ENCODE data around the gene CELF4.

CELF4 gene

GRCh38 chr18:37481491-37481890 is 84.1 kb downstream of the CELF4 start:
- no peak for DNase-seq (ENCODE audit: low read depth)
- H3K4me3 ChIP-seq (ENCODE audit: low read depth, low read length) = no peak overlapping the region
- no peak for TF ChIP-seq CTCF (IDR thresholded peaks at IDR 0.05; ENCODE audit: low read depth, low read length, missing control alignments)

- no peak for DNase-seq (ENCODE audit: low read depth)
- TF ChIP-seq CTCF (IDR thresholded peaks at IDR 0.05; ENCODE audit: low read depth, low read length, missing control alignments) = no peak
- no peak overlapping the region for H3K4me3 ChIP-seq (ENCODE audit: low read depth, low read length)
Observed at GRCh38 chr18:37481072-37481471, 84.5 kb downstream of the CELF4 start.

- no peak for TF ChIP-seq CTCF (IDR thresholded peaks at IDR 0.05; ENCODE audit: low read depth, low read length, missing control alignments)
- DNase-seq (ENCODE audit: low read depth) = no peak
- H3K4me3 ChIP-seq (ENCODE audit: low read depth, low read length) = no peak overlapping the region
Observed at GRCh38 chr18:37476611-37477295, 88.8 kb downstream of the CELF4 start.

- no peak overlapping the region for H3K4me3 ChIP-seq (ENCODE audit: low read depth, low read length)
- TF ChIP-seq CTCF (IDR thresholded peaks at IDR 0.05; ENCODE audit: low read depth, low read length, missing control alignments) = peak; percentile 73
- DNase-seq (ENCODE audit: low read depth) = peak; percentile 2
Observed at GRCh38 chr18:37476182-37476581, 89.4 kb downstream of the CELF4 start.

- no peak overlapping the region for H3K4me3 ChIP-seq (ENCODE audit: low read depth, low read length)
- TF ChIP-seq CTCF (IDR thresholded peaks at IDR 0.05; ENCODE audit: low read depth, low read length, missing control alignments) = no peak
- no peak for DNase-seq (ENCODE audit: low read depth)
Observed at GRCh38 chr18:37473195-37473840, 92.3 kb downstream of the CELF4 start.

- H3K4me3 ChIP-seq (ENCODE audit: low read depth, low read length) = no peak overlapping the region
- TF ChIP-seq CTCF (IDR thresholded peaks at IDR 0.05; ENCODE audit: low read depth, low read length, missing control alignments) = no peak
- no peak for DNase-seq (ENCODE audit: low read depth)
Observed at GRCh38 chr18:37471637-37472036, 94.0 kb downstream of the CELF4 start.

GRCh38 chr18:37470986-37471385 is 94.6 kb downstream of the CELF4 start:
- no peak for TF ChIP-seq CTCF (IDR thresholded peaks at IDR 0.05; ENCODE audit: low read depth, low read length, missing control alignments)
- DNase-seq (ENCODE audit: low read depth) = no peak
- H3K4me3 ChIP-seq (ENCODE audit: low read depth, low read length) = no peak overlapping the region

All from GM12864 (cell line).